HUES64 (cell line): ENCODE data around the gene CFAP68.

Experiments used
- H3K27ac ChIP-seq: 2 replicates; pipeline ENCODE4 v1.7.0; 2013; ENCODE audit warnings: low read depth, low read length, inconsistent platforms
- H3K27me3 ChIP-seq: 2 replicates; pipeline ENCODE4 v1.6.1; 2013; ENCODE audit warnings: mild to moderate bottlenecking, low read length; ENCODE audit not compliant: insufficient read depth
- H3K36me3 ChIP-seq: 2 replicates; pipeline ENCODE4 v1.6.1; 2013; ENCODE audit warnings: mild to moderate bottlenecking, low read length; ENCODE audit not compliant: insufficient read depth
- H3K4me1 ChIP-seq: 2 replicates; pipeline ENCODE4 v1.6.1; 2013; ENCODE audit warnings: mild to moderate bottlenecking, low read length, moderate library complexity; ENCODE audit not compliant: insufficient read depth
- H3K4me3 ChIP-seq: 2 replicates; pipeline ENCODE4 v1.5.1; 2013; ENCODE audit warnings: mild to moderate bottlenecking, low read length, moderate library complexity
- H3K9ac ChIP-seq: 2 replicates; pipeline ENCODE4 v1.6.1; 2013; ENCODE audit warnings: mild to moderate bottlenecking, low read depth, low read length
- H3K9me3 ChIP-seq: 2 replicates; pipeline ENCODE4 v1.6.1; 2013; ENCODE audit warnings: low read depth, low read length; ENCODE audit not compliant: insufficient read depth
- WGBS: fragments of 150-250, 120-280 bp; methylation state at CpG from one replicate; pipeline ENCODE4 v1.1.7; 2013; ENCODE audit warnings: missing lambda C conversion rate; 5-methylcytosine and 5-hydroxymethylcytosine counted together

The CFAP68 gene

GRCh38 chr11:111908639-111909305 lies 29.4 kb downstream of the CFAP68 start:
- no peak overlapping the region for H3K4me3 ChIP-seq
- H3K27me3 ChIP-seq: no peaks in the 10 kb centered on the region
- H3K9me3 ChIP-seq: no peaks in the 10 kb centered on the region
- no peak overlapping the region for H3K27ac ChIP-seq
- no peaks in the 10 kb centered on the region for H3K36me3 ChIP-seq
- H3K4me1 ChIP-seq: peaks cover 12% of the 10 kb centered on the region
- WGBS: 96% methylated on average over 5 of the region's 5 CpGs
- no peak overlapping the region for H3K9ac ChIP-seq

GRCh38 chr11:111909378-111909777 lies 30.0 kb downstream of the CFAP68 start:
- Histone ChIP-seq H3K4me3 (no peak overlapping the region), H3K9ac (no peak overlapping the region), H3K27ac (no peak overlapping the region), H3K27me3 (no peaks in the 10 kb centered on the region), H3K4me1 (peaks cover 12% of the 10 kb centered on the region), H3K9me3 (no peaks in the 10 kb centered on the region), H3K36me3 (no peaks in the 10 kb centered on the region)
- 90% methylated on average over 5 of the region's 5 CpGs for WGBS

GRCh38 chr11:111910676-111911562 lies 31.6 kb downstream of the CFAP68 start:
- H3K4me3 ChIP-seq: no peak overlapping the region
- 93% methylated on average over 9 of the region's 9 CpGs for WGBS
- no peaks in the 10 kb centered on the region for H3K27me3 ChIP-seq
- no peaks in the 10 kb centered on the region for H3K9me3 ChIP-seq
- H3K9ac ChIP-seq: no peak overlapping the region
- H3K36me3 ChIP-seq: no peaks in the 10 kb centered on the region
- peaks cover 12% of the 10 kb centered on the region for H3K4me1 ChIP-seq
- no peak overlapping the region for H3K27ac ChIP-seq

- Histone ChIP-seq H3K9me3 (no peaks in the 10 kb centered on the region), H3K27ac (no peak within 1 kb of the TSS), H3K27me3 (no peaks in the 10 kb centered on the region), H3K4me1 (peaks cover 12% of the 10 kb centered on the region), H3K9ac (peak within 1 kb of the TSS; percentile 17; the same call in 1 of the 2 replicates), H3K36me3 (no peaks in the 10 kb centered on the region), H3K4me3 (no peak within 1 kb of the TSS; the same call in 1 of the 2 replicates)
- WGBS: 69% methylated on average over 17 of the region's 17 CpGs
These were observed 32.4 kb downstream of the CFAP68 start, which contains the start of gene CRYAB for GRCh38 chr11:111911563-111912401. Gene CRYAB (minus strand): TSS chr11:111911770. CDS start chr11:111911724, 46 bp downstream.

GRCh38 chr11:111912535-111912934 lies 33.2 kb downstream of the CFAP68 start, which contains the start of gene HSPB2:
Gene HSPB2 (plus strand): TSS chr11:111912734. CDS start chr11:111912830, 96 bp downstream.
- Histone ChIP-seq H3K27me3 (no peaks in the 10 kb centered on the region), H3K27ac (no peak within 1 kb of the TSS)
- WGBS: 78% methylated on average over 23 of the region's 26 CpGs

GRCh38 chr11:111913031-111913861 lies 33.9 kb downstream of the CFAP68 start:
- WGBS: 85% methylated on average over 24 of the region's 24 CpGs
- Histone ChIP-seq H3K27me3 (no peaks in the 10 kb centered on the region), H3K9ac (no peak overlapping the region), H3K36me3 (no peaks in the 10 kb centered on the region), H3K4me1 (peaks cover 16% of the 10 kb centered on the region), H3K27ac (no peak overlapping the region), H3K9me3 (no peaks in the 10 kb centered on the region), H3K4me3 (no peak overlapping the region)

More at GRCh38 chr11:111912535-111912934, 33.2 kb downstream of the CFAP68 start, which contains the start of gene HSPB2:
- Histone ChIP-seq H3K36me3 (no peaks in the 10 kb centered on the region), H3K9ac (peak within 1 kb of the TSS; percentile 17; the same call in 1 of the 2 replicates), H3K9me3 (no peaks in the 10 kb centered on the region), H3K4me3 (no peak within 1 kb of the TSS; the same call in 1 of the 2 replicates), H3K4me1 (peaks cover 12% of the 10 kb centered on the region)

GRCh38 chr11:111913997-111914396 lies 34.7 kb downstream of the CFAP68 start:
- Histone ChIP-seq H3K4me3 (no peak overlapping the region), H3K9ac (no peak overlapping the region), H3K27me3 (no peaks in the 10 kb centered on the region), H3K27ac (no peak overlapping the region), H3K9me3 (no peaks in the 10 kb centered on the region), H3K36me3 (no peaks in the 10 kb centered on the region), H3K4me1 (peaks cover 20% of the 10 kb centered on the region)
- 86% methylated on average over 4 of the region's 4 CpGs for WGBS

- Histone ChIP-seq H3K9ac (no peak overlapping the region), H3K36me3 (no peaks in the 10 kb centered on the region), H3K9me3 (no peaks in the 10 kb centered on the region), H3K4me3 (no peak overlapping the region), H3K4me1 (peaks cover 14% of the 10 kb centered on the region), H3K27ac (no peak overlapping the region), H3K27me3 (no peaks in the 10 kb centered on the region)
- WGBS: 100% methylated on average over 1 of the region's 1 CpG
These were observed 37.4 kb downstream of the CFAP68 start for GRCh38 chr11:111916768-111917167.

GRCh38 chr11:111917312-111917711 lies 38.0 kb downstream of the CFAP68 start:
- no peaks in the 10 kb centered on the region for H3K27me3 ChIP-seq
- peaks cover 9% of the 10 kb centered on the region for H3K4me1 ChIP-seq
- 90% methylated on average over 1 of the region's 2 CpGs for WGBS
- H3K27ac ChIP-seq: no peak overlapping the region
- no peaks in the 10 kb centered on the region for H3K9me3 ChIP-seq
- no peaks in the 10 kb centered on the region for H3K36me3 ChIP-seq
- no peak overlapping the region for H3K9ac ChIP-seq
- no peak overlapping the region for H3K4me3 ChIP-seq

- 93% methylated on average over 3 of the region's 3 CpGs for WGBS
- no peak overlapping the region for H3K9ac ChIP-seq
- no peaks in the 10 kb centered on the region for H3K9me3 ChIP-seq
- H3K4me3 ChIP-seq: no peak overlapping the region
- no peaks in the 10 kb centered on the region for H3K27me3 ChIP-seq
- no peak overlapping the region for H3K27ac ChIP-seq
- H3K4me1 ChIP-seq: peaks cover 10% of the 10 kb centered on the region
- no peaks in the 10 kb centered on the region for H3K36me3 ChIP-seq
These were observed 38.4 kb downstream of the CFAP68 start for GRCh38 chr11:111917788-111918187.
